CD8-positive, alpha-beta memory T cell (primary cell): Measurements from ENCODE around the gene GOLIM4. TPM values are rescaled to one million over a fixed set of nuclear protein-coding genes. Genes with fewer than 3 reads are reported as not detected.
"Not testable (repeated sequence)": the region's sequence is repeated elsewhere in the genome, so short reads cannot be mapped to it uniquely, and the experiment has no call there.

Experiments
- CTCF ChIA-PET: fragments of 350-600 bp; sonication (Branson Sonifier 250); formaldehyde crosslinking; loops from one replicate; lab custom pipeline; 2021; ENCODE audit warnings: antibody characterized with exemption; lab: Charles Lee
- POLR2A ChIA-PET: fragments of 350-600 bp; sonication (Branson Sonifier 250); formaldehyde crosslinking; loops from one replicate; lab custom pipeline; 2021; ENCODE audit warnings: antibody characterized with exemption; lab: Charles Lee
- DNase-seq, 5 donors: peaks; one replicate each; pipeline versions ENCODE4 v3.0.0 to v3.0.0-alpha.2; 2020 to 2022; ENCODE audit warnings: mixed read lengths in 1 of 5
- H3K27ac ChIP-seq: one replicate; pipeline ENCODE4 v1.7.0; 2013; ENCODE audit warnings: low read depth, mild to moderate bottlenecking, low read length, moderate library complexity
- H3K27me3 ChIP-seq: 2 replicates; pipeline ENCODE4 v1.7.0; 2013; ENCODE audit warnings: low read length, mild to moderate bottlenecking; ENCODE audit not compliant: insufficient read depth, poor library complexity, severe bottlenecking
- H3K36me3 ChIP-seq: 2 replicates; pipeline ENCODE4 v1.7.0; 2013; ENCODE audit warnings: mild to moderate bottlenecking, low read length, moderate library complexity; ENCODE audit not compliant: insufficient read depth
- H3K4me1 ChIP-seq: 2 replicates; pipeline ENCODE4 v1.7.0; 2013; ENCODE audit warnings: mild to moderate bottlenecking, low read length, moderate library complexity; ENCODE audit not compliant: insufficient read depth
- H3K4me3 ChIP-seq: 2 replicates; pipeline ENCODE4 v1.7.0; 2013; ENCODE audit warnings: mild to moderate bottlenecking, low read length
- H3K9me3 ChIP-seq: 2 replicates; pipeline ENCODE4 v1.7.0; 2013; ENCODE audit warnings: mild to moderate bottlenecking, low read length
- H3K27ac Mint-ChIP-seq, 8 donors: one replicate each; pipeline ENCODE4 v1.8.0; 2020 to 2021; ENCODE audit warnings: mixed read lengths in 8 of 8, mild to moderate bottlenecking in 6 of 8, inconsistent platforms in 3 of 8, moderate library complexity in 3 of 8
- H3K27me3 Mint-ChIP-seq, 2 donors: one replicate each; pipeline ENCODE4 v1.8.0; 2020 to 2021; ENCODE audit warnings: mixed read lengths in 2 of 2, mild to moderate bottlenecking in 1 of 2, moderate library complexity in 1 of 2
- H3K36me3 Mint-ChIP-seq, 3 donors: one replicate each; pipeline ENCODE4 v1.8.0; 2020 to 2021; ENCODE audit warnings: mixed read lengths in 3 of 3, inconsistent platforms in 1 of 3, mild to moderate bottlenecking in 1 of 3
- H3K4me1 Mint-ChIP-seq, 3 donors: one replicate each; pipeline ENCODE4 v1.8.0; 2020 to 2021; ENCODE audit warnings: mixed read lengths in 3 of 3, inconsistent platforms in 1 of 3, mild to moderate bottlenecking in 1 of 3
- H3K4me3 Mint-ChIP-seq, 7 donors: one replicate each; pipeline ENCODE4 v1.8.0; 2020 to 2021; ENCODE audit warnings: mixed read lengths in 7 of 7, mild to moderate bottlenecking in 6 of 7, moderate library complexity in 4 of 7, inconsistent platforms in 2 of 7
- H3K9me3 Mint-ChIP-seq, 5 donors: one replicate each; pipeline ENCODE4 v1.8.0; 2020 to 2022; ENCODE audit warnings: mixed read lengths in 5 of 5, mild to moderate bottlenecking in 3 of 5, moderate library complexity in 2 of 5, inconsistent platforms in 1 of 5
- polyA plus RNA-seq: library from polyadenylated mRNA; unstranded; fragments of 300-500 nt; fragmentation: Illumina TruSeq; gene quantifications from one replicate; pipeline ENCODE4 v1.2.3, GENCODE V29; 2021
- total RNA-seq, 2 experiments: library from RNA; stranded (reverse); gene quantifications; one replicate each; pipeline ENCODE4 v1.2.3, GENCODE V29; 2021

GOLIM4 gene
- total and polyA plus RNA-seq, 3 experiments from 2014 or later: 1.3 to 7.3 (median 7.2) TPM

DNA sequence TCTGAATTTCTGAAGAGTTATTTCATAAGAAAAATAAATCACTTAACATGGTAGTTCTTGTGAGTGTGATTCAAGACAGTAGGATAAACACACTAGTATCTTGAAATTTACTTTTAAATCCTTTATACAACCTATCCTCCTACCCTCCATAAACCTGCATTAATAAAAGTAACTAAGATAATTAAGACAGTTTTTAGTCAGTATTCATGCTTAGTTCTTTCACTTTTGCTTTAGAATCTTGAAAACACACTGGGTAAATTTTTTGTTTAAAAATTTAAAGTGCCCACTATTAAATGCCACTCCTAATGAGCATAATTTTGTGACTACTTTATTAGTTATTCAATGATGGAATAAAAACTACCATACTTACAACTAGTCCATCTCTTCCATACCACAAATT is 28.8 kb downstream of the GOLIM4 start:
- peaks cover 0 to 7% (median 0%) of the 10 kb centered on the region in 3 donors for H3K4me1 Mint-ChIP-seq
- H3K36me3 Mint-ChIP-seq: no peaks in the 10 kb centered on the region
- H3K4me3 Mint-ChIP-seq: no peak overlapping the region
- no peaks in the 10 kb centered on the region for H3K27me3 ChIP-seq
- DNase-seq: no peak
- H3K27me3 Mint-ChIP-seq: no peaks in the 10 kb centered on the region
- ChIA-PET CTCF (no interaction called here), POLR2A (no interaction called here)
- no peak overlapping the region for H3K27ac Mint-ChIP-seq
- H3K4me3 ChIP-seq: no peak overlapping the region
- H3K27ac ChIP-seq: no peak overlapping the region
- H3K9me3 ChIP-seq: no peaks in the 10 kb centered on the region
- no peaks in the 10 kb centered on the region for H3K4me1 ChIP-seq
- H3K36me3 ChIP-seq: no peaks in the 10 kb centered on the region
- no peaks in the 10 kb centered on the region for H3K9me3 Mint-ChIP-seq

DNA sequence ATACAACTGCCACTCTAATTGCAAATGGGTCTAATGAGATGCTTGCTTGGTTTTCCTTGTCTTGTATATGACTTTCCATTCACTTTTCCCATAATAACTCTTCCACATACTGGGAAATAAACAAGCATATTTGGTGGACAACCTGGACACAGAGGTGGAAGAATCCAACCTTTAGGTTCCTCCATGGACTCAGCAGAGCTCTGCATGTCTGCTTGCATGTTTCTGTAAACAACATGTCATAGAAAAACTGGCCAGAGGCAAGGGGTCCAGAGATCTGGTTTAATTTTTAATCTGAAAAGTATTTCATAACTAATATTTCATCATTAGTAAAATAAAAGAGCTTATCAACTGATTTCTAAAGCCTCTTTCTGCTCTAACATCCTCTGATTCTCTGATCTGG is 30.2 kb downstream of the GOLIM4 start:
- Mint-ChIP-seq H3K4me3 (no peak overlapping the region), H3K9me3 (no peaks in the 10 kb centered on the region), H3K4me1 (peaks cover 6 to 20% (median 6%) of the 10 kb centered on the region in 3 donors), H3K27me3 (no peaks in the 10 kb centered on the region), H3K27ac (no peak overlapping the region), H3K36me3 (no peaks in the 10 kb centered on the region)
- Histone ChIP-seq H3K4me3 (no peak overlapping the region), H3K9me3 (no peaks in the 10 kb centered on the region), H3K27ac (no peak overlapping the region), H3K4me1 (no peaks in the 10 kb centered on the region), H3K27me3 (no peaks in the 10 kb centered on the region), H3K36me3 (no peaks in the 10 kb centered on the region)
- DNase-seq: no peak
- ChIA-PET CTCF (no interaction called here), POLR2A (no interaction called here)

DNA sequence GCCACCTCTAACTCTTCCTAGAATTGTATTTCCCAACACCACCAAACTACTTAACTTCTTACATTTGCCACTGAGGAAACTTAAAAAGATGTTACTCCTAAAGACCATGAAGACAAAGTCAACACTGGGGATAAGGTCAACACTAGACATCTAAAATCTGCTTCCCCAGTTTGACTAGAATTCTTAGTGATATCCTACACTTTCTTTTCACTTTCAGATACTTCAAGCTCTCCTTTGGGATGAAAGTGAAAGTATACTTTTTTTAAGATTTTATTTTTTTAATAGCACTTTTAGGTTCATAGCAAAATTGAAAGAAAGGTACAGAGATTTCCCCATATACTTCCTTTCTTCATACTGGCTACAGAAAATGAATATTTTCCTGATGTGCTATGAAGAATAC is 32.6 kb downstream of the GOLIM4 start:
- CTCF ChIA-PET: no interaction called here
- Mint-ChIP-seq H3K9me3 (no peaks in the 10 kb centered on the region), H3K4me1 (peaks cover 6 to 21% (median 6%) of the 10 kb centered on the region in 3 donors), H3K27ac (peak overlapping the region in 2 of 8 donors; percentile 11 to 55), H3K27me3 (peaks cover 0 to 3% of the 10 kb centered on the region in 2 donors), H3K36me3 (no peaks in the 10 kb centered on the region), H3K4me3 (no peak overlapping the region)
- no peak overlapping the region for H3K27ac ChIP-seq
- no peak overlapping the region for H3K4me3 ChIP-seq
- POLR2A ChIA-PET: no interaction called here
- H3K9me3 ChIP-seq: no peaks in the 10 kb centered on the region
- no peaks in the 10 kb centered on the region for H3K4me1 ChIP-seq
- H3K27me3 ChIP-seq: no peaks in the 10 kb centered on the region
- DNase-seq: no peak
- H3K36me3 ChIP-seq: no peaks in the 10 kb centered on the region

DNA sequence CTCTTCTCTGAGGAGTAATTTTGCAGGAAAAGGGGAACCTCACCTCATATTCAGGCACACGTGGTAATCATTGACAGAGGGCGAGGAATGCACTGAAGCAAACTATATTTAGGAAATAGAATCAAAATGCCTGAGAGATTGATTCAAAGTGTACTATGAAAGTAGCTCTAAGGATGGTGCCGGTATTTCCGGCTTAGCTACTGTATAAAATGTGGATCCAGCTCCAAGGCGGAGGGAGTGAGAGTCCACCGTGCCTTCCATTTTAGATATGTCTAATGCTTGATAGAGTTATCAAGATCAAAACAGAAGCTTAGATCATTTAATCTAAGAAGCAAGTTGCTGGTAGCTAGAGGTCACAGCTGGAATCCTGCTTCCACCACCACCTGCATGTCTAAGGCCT is 33.0 kb downstream of the GOLIM4 start:
- CTCF ChIA-PET: no interaction called here
- POLR2A ChIA-PET: no interaction called here
- no peaks in the 10 kb centered on the region for H3K9me3 ChIP-seq

DNA sequence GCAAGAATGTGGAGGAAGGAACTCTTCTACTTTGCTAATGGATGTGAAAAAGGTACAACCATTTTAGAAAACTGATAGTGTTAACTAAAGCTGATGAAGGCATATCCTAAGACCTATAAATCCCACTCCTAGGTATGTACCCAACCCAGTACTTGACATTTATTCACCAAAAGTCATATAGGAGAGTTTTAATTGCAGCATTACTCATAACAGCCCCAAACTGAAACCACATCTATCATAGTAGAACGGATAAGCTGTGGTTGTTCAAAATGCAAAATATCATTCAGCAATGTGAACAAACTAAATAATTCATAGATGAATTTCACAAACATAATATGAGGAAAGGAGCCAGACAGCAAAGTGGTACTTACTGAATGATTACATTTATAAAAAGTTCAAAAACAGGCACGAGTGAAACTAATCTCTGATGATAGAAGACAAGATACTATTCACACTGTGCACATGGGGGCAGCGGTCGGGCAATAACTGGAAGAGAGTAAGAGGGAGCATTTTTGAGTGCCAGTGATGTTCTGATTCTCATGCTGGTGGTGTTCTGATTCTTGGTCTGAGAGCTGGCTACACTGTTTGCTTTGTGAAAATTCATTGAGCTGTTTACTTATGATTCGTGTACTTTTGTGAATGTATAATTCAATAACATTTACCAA is 34.3 kb downstream of the GOLIM4 start:
- Mint-ChIP-seq H3K36me3 (no peaks in the 10 kb centered on the region), H3K27me3 (peaks cover 0 to 3% of the 10 kb centered on the region in 2 donors), H3K4me1 (peaks cover 6 to 21% (median 6%) of the 10 kb centered on the region in 3 donors), H3K27ac (peak overlapping the region in 2 of 8 donors; percentile 10 to 79), H3K4me3 (peak overlapping the region in 6 of 7 donors; percentile 9 to 74 (median 50)), H3K9me3 (no peaks in the 10 kb centered on the region)
- Histone ChIP-seq H3K27me3 (no peaks in the 10 kb centered on the region), H3K4me3 (no peak overlapping the region), H3K27ac (no peak overlapping the region), H3K36me3 (no peaks in the 10 kb centered on the region), H3K4me1 (no peaks in the 10 kb centered on the region), H3K9me3 (no peaks in the 10 kb centered on the region)
- POLR2A ChIA-PET: no interaction called here
- CTCF ChIA-PET: no interaction called here
- no peak for DNase-seq

More for the DNA sequence above, 33.0 kb downstream of the GOLIM4 start:
- H3K27ac Mint-ChIP-seq: no peak overlapping the region
- DNase-seq: no peak
- Histone ChIP-seq H3K27me3 (no peaks in the 10 kb centered on the region), H3K4me1 (no peaks in the 10 kb centered on the region), H3K27ac (no peak overlapping the region), H3K4me3 (no peak overlapping the region), H3K36me3 (no peaks in the 10 kb centered on the region)
- H3K9me3 Mint-ChIP-seq: no peaks in the 10 kb centered on the region
- peaks cover 0 to 3% of the 10 kb centered on the region in 2 donors for H3K27me3 Mint-ChIP-seq
- no peak overlapping the region for H3K4me3 Mint-ChIP-seq
- no peaks in the 10 kb centered on the region for H3K36me3 Mint-ChIP-seq
- peaks cover 6 to 21% (median 6%) of the 10 kb centered on the region in 3 donors for H3K4me1 Mint-ChIP-seq

DNA sequence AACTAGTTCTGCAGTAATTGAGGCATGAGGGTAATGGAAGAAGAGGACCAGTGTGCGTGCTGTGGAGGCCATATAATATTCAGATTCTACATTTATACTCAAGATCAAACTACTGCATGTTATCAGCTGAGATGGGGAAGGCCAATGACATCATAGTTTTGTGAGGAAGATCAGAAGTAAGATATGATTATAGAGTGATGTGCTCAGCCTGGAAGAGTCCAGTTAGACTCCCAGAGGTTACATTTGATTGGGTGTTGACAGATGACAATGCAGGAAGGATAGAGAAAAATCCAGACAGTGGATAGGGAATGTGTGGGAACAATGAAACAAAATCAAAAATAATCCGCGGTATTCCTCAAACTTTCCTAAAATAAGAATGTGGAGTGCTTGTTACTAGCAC is 35.4 kb downstream of the GOLIM4 start:
- Mint-ChIP-seq H3K4me1 (peaks cover 6 to 21% (median 6%) of the 10 kb centered on the region in 3 donors), H3K36me3 (no peaks in the 10 kb centered on the region), H3K9me3 (no peaks in the 10 kb centered on the region), H3K27me3 (peaks cover 0 to 3% of the 10 kb centered on the region in 2 donors), H3K4me3 (no peak overlapping the region), H3K27ac (no peak overlapping the region)
- Histone ChIP-seq H3K27me3 (no peaks in the 10 kb centered on the region), H3K4me3 (no peak overlapping the region), H3K4me1 (no peaks in the 10 kb centered on the region), H3K36me3 (no peaks in the 10 kb centered on the region), H3K27ac (no peak overlapping the region), H3K9me3 (no peaks in the 10 kb centered on the region)
- no peak for DNase-seq
- POLR2A ChIA-PET: no interaction called here
- CTCF ChIA-PET: no interaction called here

DNA sequence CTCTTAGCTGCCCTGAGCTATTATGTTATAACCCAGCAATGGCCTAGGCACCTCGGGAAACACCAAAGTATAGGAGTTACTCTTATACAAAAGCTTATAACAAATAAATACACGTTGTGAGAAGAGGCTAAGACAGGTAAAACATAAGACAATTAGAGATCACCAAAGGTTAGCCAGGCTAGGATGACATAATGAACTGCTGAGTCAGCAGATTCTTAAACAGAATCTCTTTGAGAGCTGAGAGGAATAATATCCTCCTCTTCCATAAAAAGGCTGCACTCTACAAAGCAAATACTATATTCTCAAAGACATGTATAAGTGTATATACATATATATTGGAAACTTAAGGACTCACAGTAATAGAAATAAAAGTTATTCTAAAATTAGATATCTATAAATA is 37.2 kb downstream of the GOLIM4 start:
- Histone ChIP-seq H3K4me1 (no peaks in the 10 kb centered on the region), H3K4me3 (no peak overlapping the region), H3K27ac (no peak overlapping the region), H3K27me3 (no peaks in the 10 kb centered on the region), H3K9me3 (no peaks in the 10 kb centered on the region), H3K36me3 (no peaks in the 10 kb centered on the region)
- POLR2A ChIA-PET: no interaction called here
- CTCF ChIA-PET: no interaction called here
- no peak overlapping the region for H3K27ac Mint-ChIP-seq
- H3K27me3 Mint-ChIP-seq: peaks cover 0 to 3% of the 10 kb centered on the region in 2 donors
- H3K9me3 Mint-ChIP-seq: peaks cover 0 to 5% (median 0%) of the 10 kb centered on the region in 5 donors
- H3K36me3 Mint-ChIP-seq: peaks cover 0 to 2% (median 0%) of the 10 kb centered on the region in 3 donors
- no peak overlapping the region for H3K4me3 Mint-ChIP-seq
- DNase-seq: no peak
- peaks cover 6 to 21% (median 6%) of the 10 kb centered on the region in 3 donors for H3K4me1 Mint-ChIP-seq

DNA sequence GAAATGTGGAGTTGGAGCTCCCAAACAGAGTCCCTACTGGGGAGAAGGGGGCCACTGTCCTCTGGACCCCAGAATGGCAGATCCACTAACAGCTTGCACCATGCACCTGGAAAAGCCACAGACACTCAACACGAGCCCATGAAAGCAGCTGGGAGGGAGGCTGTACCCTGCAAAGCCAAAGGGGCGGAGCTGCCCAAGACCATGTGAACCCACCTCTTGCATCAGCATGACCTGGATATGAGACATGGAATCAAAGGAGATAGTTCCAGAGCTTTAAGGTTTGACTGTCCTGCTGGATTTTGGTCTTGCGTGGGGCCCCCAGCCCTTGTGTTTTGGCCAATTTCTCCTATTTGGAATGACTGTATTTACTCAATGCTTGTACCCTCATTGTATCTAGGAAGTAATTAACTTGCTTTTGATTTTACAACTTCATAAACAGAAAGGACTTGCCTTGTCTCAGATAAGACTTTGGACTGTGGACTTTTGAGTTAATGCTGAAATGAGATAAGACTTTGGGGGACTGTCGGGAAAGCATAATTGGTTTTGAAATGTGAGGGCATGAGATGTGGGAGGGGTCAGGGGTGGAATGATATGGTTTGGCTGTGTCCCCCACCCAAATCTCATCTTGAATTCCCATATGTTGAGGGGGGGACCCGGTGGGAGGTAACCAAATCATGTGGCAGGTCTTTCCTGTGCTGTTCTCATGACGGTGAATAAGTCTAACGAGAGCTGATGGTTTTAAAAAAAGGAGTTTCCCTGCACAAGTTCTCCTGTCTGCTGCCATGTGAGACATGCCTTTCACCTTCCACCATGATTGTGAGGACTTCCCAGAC is 39.1 kb downstream of the GOLIM4 start:
- H3K36me3 Mint-ChIP-seq, H3K27ac ChIP-seq, H3K9me3 Mint-ChIP-seq, H3K4me3 ChIP-seq, POLR2A ChIA-PET, H3K4me3 Mint-ChIP-seq, DNase-seq, H3K27me3 ChIP-seq, H3K27ac Mint-ChIP-seq, H3K36me3 ChIP-seq, H3K9me3 ChIP-seq, CTCF ChIA-PET, H3K27me3 Mint-ChIP-seq, H3K4me1 ChIP-seq: not testable (repeated sequence)
- peaks cover 4 to 11% (median 4%) of the 10 kb centered on the region in 3 donors for H3K4me1 Mint-ChIP-seq
